Adrenal gland (tissue), 12 donors: ENCODE results near the gene GRM3. TPM values are rescaled to one million over a fixed set of nuclear protein-coding genes. Genes with fewer than 3 reads are reported as not detected.

Experiments
- DNase-seq, 7 donors: peaks; one replicate each; pipeline ENCODE4 v3.0.0-alpha.2; 2019 to 2020
- H3K27ac ChIP-seq, 5 donors: fragments of 200-600 bp; sonication (generic) in 4 of 5; 1 replicate in 3 of 5; 2 replicates in 2 of 5; pipeline versions ENCODE4 v1.5.1 to v1.8.0; 2016 to 2020; ENCODE audit warnings: mild to moderate bottlenecking in 1 of 5
- H3K27me3 ChIP-seq: fragments of 200-600 bp; 2 replicates; pipeline ENCODE4 v1.8.0; 2021
- H3K36me3 ChIP-seq, 2 donors: fragments of 200-600 bp; replicated peaks in 1 of 2; 1 replicate in 1 of 2; 2 replicates in 1 of 2; pipeline versions ENCODE4 v1.5.1 to v1.8.0; 2018 to 2022
- H3K4me1 ChIP-seq, 2 donors: fragments of 200-600 bp; replicated peaks in 1 of 2; 1 replicate in 1 of 2; 2 replicates in 1 of 2; pipeline versions ENCODE4 v1.5.1 to v1.8.0; 2018 to 2021
- H3K4me3 ChIP-seq, 4 donors: fragments of 200-600 bp; sonication (generic) in 3 of 4; one replicate each; pipeline ENCODE4 v1.5.1; 2016 to 2018
- H3K9me3 ChIP-seq, 3 donors: fragments of 200-600 bp; sonication (generic) in 1 of 3; replicated peaks in 1 of 3; 1 replicate in 2 of 3; 2 replicates in 1 of 3; pipeline versions ENCODE4 v1.5.1 to v1.8.0; 2016 to 2021
- POLR2A ChIP-seq, 2 donors: fragments of 450-650 bp; IDR thresholded peaks; one replicate each; pipeline ENCODE4 v1.6.1; 2017; ENCODE audit warnings: antibody characterized with exemption in 2 of 2, mild to moderate bottlenecking in 2 of 2, moderate library complexity in 1 of 2
- WGBS, 4 donors: extraction: QIAGEN DNeasy Blood & Tissue Kit in 2 of 4; methylation state at CpG; one replicate each; pipeline versions ENCODE4 v1.1.5 to v1.1.7; 2013 to 2017; 5-methylcytosine and 5-hydroxymethylcytosine counted together
- intact Hi-C, 2 donors: fragments of 100-400 bp; cut with DNase I; formaldehyde crosslinking; loops; one replicate each; pipeline versions ENCODE4 v1.14.1 to v1.15.0; 2022 to 2023
- polyA plus RNA-seq, 3 donors: library from polyadenylated mRNA; stranded (reverse); fragments of 200-250 nt in 2 of 3; fragments of 350-450 nt in 1 of 3; fragmentation: Illumina TruSeq in 1 of 3; extraction: RNeasy Lipid Tissue Mini Kit (QIAGEN cat#74804) in 1 of 3; gene quantifications; one replicate each; pipeline ENCODE4 v1.2.3, GENCODE V29; 2013 to 2014
- total RNA-seq, 9 donors: library from RNA; depleted of rRNA in 4 of 9; stranded (reverse); fragments of >200 nt in 4 of 9; fragments of 120-200 nt in 1 of 9; fragmentation: NEBNext Ultra II Directional in 1 of 9; extraction: Animal tissue kit (Norgen Biotek cat#: 25700) in 1 of 9; gene quantifications; one replicate each; pipeline versions ENCODE4 v1.1.0 to v1.2.4, GENCODE V29; 2013 to 2023
- TF ChIP-seq, protein P1 (sequence below), 6 experiments: fragments of 450-650 bp in 4 of 6; fragments of 200-600 bp in 2 of 6; sonication (generic) in 1 of 6; IDR thresholded peaks; 1 replicate in 5 of 6; 2 replicates in 1 of 6; pipeline versions ENCODE4 v1.5.1 to v1.8.0; 2016 to 2021; ENCODE audit warnings: antibody characterized with exemption in 6 of 6, mild to moderate bottlenecking in 2 of 6, moderate library complexity in 1 of 6
- donor health status: healthy with polysubstance abuse.
- donor health status: Bipolar disorder and iron deficiency.
- donor health status: DM: yes; HTN: yes; CAD: no.
- donor health status: DM: no; HTN: no; CAD: no.
- donor health status: DM: no; HTN: no; CAD: no.
- donor health status: DM: yes; HTN: yes; CAD: no.

The GRM3 gene
- total and polyA plus RNA-seq, 12 donors = 0.30 to 5.1 (median 1.8) TPM

DNA sequence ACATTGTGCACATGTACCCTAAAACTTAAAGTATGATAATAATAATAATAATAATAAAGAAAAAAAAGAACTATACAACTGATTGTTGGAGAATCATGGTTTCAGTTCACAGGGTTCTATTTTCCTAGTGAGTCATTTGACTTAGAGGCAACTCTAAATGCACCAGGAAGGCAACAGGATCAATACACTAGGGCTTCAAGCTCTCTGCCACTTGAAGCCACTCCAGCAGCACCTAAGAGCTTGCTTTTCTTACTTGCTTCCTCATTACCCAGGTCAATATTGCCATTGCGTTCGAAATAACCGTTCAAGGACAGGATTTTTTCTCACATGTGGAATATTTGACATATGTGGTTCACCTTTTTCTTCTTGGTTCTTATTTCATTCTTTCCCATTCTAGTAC, 189.7 kb downstream of the GRM3 start:
- intact Hi-C loops = no loop called here
- Histone ChIP-seq H3K9me3 (no peaks in the 10 kb centered on the region), H3K27me3 (no peaks in the 10 kb centered on the region), H3K27ac (no peak overlapping the region), H3K4me1 (no peaks in the 10 kb centered on the region), H3K4me3 (no peak overlapping the region), H3K36me3 (no peaks in the 10 kb centered on the region)
- no peak for DNase-seq
- TF ChIP-seq POLR2A (IDR thresholded peaks at IDR 0.05) = no peak
- TF ChIP-seq, protein P1, sequence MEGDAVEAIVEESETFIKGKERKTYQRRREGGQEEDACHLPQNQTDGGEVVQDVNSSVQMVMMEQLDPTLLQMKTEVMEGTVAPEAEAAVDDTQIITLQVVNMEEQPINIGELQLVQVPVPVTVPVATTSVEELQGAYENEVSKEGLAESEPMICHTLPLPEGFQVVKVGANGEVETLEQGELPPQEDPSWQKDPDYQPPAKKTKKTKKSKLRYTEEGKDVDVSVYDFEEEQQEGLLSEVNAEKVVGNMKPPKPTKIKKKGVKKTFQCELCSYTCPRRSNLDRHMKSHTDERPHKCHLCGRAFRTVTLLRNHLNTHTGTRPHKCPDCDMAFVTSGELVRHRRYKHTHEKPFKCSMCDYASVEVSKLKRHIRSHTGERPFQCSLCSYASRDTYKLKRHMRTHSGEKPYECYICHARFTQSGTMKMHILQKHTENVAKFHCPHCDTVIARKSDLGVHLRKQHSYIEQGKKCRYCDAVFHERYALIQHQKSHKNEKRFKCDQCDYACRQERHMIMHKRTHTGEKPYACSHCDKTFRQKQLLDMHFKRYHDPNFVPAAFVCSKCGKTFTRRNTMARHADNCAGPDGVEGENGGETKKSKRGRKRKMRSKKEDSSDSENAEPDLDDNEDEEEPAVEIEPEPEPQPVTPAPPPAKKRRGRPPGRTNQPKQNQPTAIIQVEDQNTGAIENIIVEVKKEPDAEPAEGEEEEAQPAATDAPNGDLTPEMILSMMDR (IDR thresholded peaks at IDR 0.05) = no peak
- WGBS, 4 donors = 84 to 97% (median 93%) methylated on average over 3 of the region's 3 CpGs

DNA sequence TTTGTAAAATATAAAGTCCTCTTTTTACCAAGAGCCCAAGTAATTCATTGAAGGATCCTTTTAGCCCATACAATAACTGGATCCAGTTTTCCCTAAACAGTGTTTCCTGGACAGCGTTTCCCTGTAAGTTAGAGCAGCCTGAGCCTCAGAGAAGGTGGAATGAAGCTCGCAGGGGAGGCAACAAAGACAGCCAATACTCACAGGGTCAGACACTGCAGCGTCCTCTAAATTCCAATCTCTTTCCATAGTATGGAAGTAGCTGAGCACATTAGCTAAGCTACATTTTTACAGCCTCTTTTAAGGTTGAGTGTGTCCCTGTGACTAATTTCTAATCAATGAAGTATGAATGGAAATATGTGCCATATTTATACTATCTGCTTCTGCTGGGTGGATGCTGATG, 193.5 kb downstream of the GRM3 start:
- no peak for DNase-seq
- H3K4me1 ChIP-seq = no peaks in the 10 kb centered on the region
- no peak overlapping the region for H3K4me3 ChIP-seq
- intact Hi-C loops = no loop called here
- no peaks in the 10 kb centered on the region for H3K27me3 ChIP-seq
- no peaks in the 10 kb centered on the region for H3K9me3 ChIP-seq
- H3K36me3 ChIP-seq = no peaks in the 10 kb centered on the region
- TF ChIP-seq, protein P1 (IDR thresholded peaks at IDR 0.05) = no peak
- TF ChIP-seq POLR2A (IDR thresholded peaks at IDR 0.05) = no peak
- no peak overlapping the region for H3K27ac ChIP-seq
- WGBS, 4 donors = 63 to 71% (median 64%) methylated on average over 3 of the region's 3 CpGs

DNA sequence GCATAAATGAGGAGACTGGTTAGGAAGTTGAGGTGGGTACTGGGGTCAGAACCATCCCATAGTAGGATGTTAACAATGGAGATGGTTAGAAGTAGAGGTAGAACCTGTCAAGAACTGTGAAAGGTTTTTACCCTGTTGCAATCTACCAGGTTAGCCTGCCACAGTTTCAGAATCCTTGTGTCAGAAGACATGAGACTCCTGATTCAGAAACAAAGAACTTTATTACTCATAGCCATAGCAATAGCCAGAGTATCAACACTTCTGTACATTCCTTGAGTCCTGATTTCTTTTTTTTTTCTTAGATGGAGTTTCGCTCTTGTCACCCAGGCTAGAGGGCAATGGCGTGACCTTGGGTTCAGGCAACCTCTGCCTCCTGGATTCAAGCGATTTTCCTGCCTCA, 200.9 kb downstream of the GRM3 start:
- Histone ChIP-seq H3K4me1 (no peaks in the 10 kb centered on the region), H3K36me3 (no peaks in the 10 kb centered on the region), H3K27me3 (no peaks in the 10 kb centered on the region), H3K4me3 (no peak overlapping the region), H3K9me3 (no peaks in the 10 kb centered on the region), H3K27ac (no peak overlapping the region)
- WGBS, 4 donors = 87 to 92% (median 89%) methylated on average over 3 of the region's 3 CpGs
- intact Hi-C loops = no loop called here
- no peak for DNase-seq
- TF ChIP-seq POLR2A (IDR thresholded peaks at IDR 0.05) = no peak

DNA sequence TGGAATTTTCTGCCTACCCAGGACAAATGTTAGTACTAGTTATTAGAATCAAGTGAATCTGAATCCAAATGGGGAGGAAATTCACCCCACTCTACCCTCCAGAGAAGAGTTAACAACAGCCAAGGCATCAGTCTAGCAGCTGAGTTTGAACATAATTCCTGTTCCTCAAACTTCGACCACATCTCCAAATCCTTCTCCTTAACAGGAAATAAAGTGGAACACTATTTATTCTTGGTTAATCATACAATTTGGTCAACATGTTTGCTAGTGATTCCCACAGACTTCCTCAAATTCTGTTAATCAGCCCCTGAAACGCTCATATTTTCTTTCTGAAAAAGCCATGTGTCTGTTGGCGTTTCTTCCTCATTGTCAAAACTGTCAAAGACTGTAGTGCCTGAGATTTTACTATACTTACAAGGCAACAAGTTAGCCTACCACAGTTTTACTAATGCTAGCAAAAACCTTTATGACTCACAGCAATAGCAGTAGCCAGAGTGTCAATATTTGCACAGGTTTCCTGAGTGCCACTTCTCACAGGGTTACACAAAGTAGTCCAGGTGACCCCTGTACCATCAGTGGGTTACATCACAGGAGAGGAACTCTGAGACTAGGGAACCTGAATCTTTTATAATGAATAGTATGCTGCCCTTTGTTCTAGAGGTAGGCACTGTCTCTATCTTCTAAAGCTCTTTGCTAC, 202.9 kb downstream of the GRM3 start:
- H3K4me3 ChIP-seq = no peak overlapping the region
- H3K4me1 ChIP-seq = no peaks in the 10 kb centered on the region
- no peak for TF ChIP-seq POLR2A (IDR thresholded peaks at IDR 0.05)
- TF ChIP-seq, protein P1 (IDR thresholded peaks at IDR 0.05) = no peak
- DNase-seq = no peak
- H3K36me3 ChIP-seq = no peaks in the 10 kb centered on the region
- no peaks in the 10 kb centered on the region for H3K9me3 ChIP-seq
- H3K27ac ChIP-seq = no peak overlapping the region
- no peaks in the 10 kb centered on the region for H3K27me3 ChIP-seq
- WGBS, 4 donors = 56 to 74% (median 66%) methylated on average over 3 of the region's 3 CpGs
- intact Hi-C loops = no loop called here

DNA sequence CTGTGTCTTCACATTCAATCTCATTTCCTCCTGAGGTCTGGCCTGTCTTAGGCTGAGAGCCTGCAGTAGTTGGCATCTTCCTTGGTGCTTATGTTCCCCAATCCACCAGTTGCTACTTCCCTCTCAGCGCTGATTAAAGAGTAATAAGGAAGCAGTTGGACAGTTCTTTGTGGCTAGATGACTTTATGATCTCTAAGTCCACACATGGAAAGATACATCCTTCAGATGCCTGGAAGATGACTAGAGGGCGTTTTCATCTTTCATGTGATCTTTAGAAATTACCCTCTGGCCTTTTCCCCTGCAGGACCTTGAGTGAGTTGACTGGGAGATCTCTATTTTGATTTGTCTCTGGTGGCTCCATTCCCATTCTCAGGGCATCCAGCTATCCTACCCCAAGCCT, 204.5 kb downstream of the GRM3 start:
- H3K36me3 ChIP-seq = no peaks in the 10 kb centered on the region
- DNase-seq = no peak
- H3K4me1 ChIP-seq = no peaks in the 10 kb centered on the region
- intact Hi-C loops = no loop called here
- TF ChIP-seq, protein P1 (IDR thresholded peaks at IDR 0.05) = no peak
- TF ChIP-seq POLR2A (IDR thresholded peaks at IDR 0.05) = no peak
- no peaks in the 10 kb centered on the region for H3K9me3 ChIP-seq
- H3K27ac ChIP-seq = no peak overlapping the region
- H3K4me3 ChIP-seq = no peak overlapping the region
- 75 to 81% (median 77%) methylated on average over 2 of the region's 2 CpGs for WGBS, 4 donors
- H3K27me3 ChIP-seq = no peaks in the 10 kb centered on the region
